GM23338 (cell line): ENCODE data around the gene NDUFS6. TPM values are rescaled to one million over a fixed set of nuclear protein-coding genes. Genes with fewer than 3 reads are reported as not detected.

ENCODE experiments used
- ATAC-seq: fragments of 200-7000 bp; cut with Tn5 transposase; 3 replicates; pipeline ENCODE4 v1.9.1; 2020
- DNase-seq: peaks from one replicate; pipeline ENCODE4 v3.0.0-alpha.2; 2015; ENCODE audit warnings: low spot score
- H2AFZ ChIP-seq: fragments of 200-600 bp; sonication (generic); 2 replicates; pipeline ENCODE4 v1.8.0; 2016; ENCODE audit warnings: antibody characterized with exemption, mild to moderate bottlenecking, moderate library complexity
- H3F3A ChIP-seq: fragments of 200-600 bp; sonication (generic); replicated peaks from 2 replicates; pipeline ENCODE4 v1.8.0; 2017; ENCODE audit warnings: antibody characterized with exemption, mixed run types, low read depth
- H3K27ac ChIP-seq: fragments of 200-600 bp; sonication (generic); 2 replicates; pipeline ENCODE4 v1.6.1; 2016; ENCODE audit warnings: low read depth
- H3K27me3 ChIP-seq: fragments of 200-600 bp; sonication (generic); 2 replicates; pipeline ENCODE4 v1.8.0; 2016; ENCODE audit warnings: mild to moderate bottlenecking, mixed run types, moderate library complexity; ENCODE audit not compliant: insufficient read depth
- H3K36me3 ChIP-seq: fragments of 200-600 bp; sonication (generic); 2 replicates; pipeline ENCODE4 v1.8.0; 2016; ENCODE audit warnings: mild to moderate bottlenecking; ENCODE audit not compliant: insufficient read depth
- H3K4me1 ChIP-seq: fragments of 200-600 bp; sonication (generic); 2 replicates; pipeline ENCODE4 v1.8.0; 2016; ENCODE audit warnings: mild to moderate bottlenecking, moderate library complexity; ENCODE audit not compliant: insufficient read depth
- H3K4me2 ChIP-seq: fragments of 200-600 bp; sonication (generic); 2 replicates; pipeline ENCODE4 v1.7.1; 2017; ENCODE audit warnings: mixed run types
- H3K4me3 ChIP-seq: fragments of 200-600 bp; sonication (generic); 2 replicates; pipeline ENCODE4 v1.6.1; 2016; ENCODE audit warnings: mixed run types
- H3K79me2 ChIP-seq: fragments of 200-600 bp; sonication (generic); replicated peaks from 2 replicates; pipeline ENCODE4 v1.8.0; 2017; ENCODE audit warnings: mild to moderate bottlenecking; ENCODE audit not compliant: insufficient read depth
- H3K9me2 ChIP-seq: fragments of 200-600 bp; sonication (generic); 2 replicates; pipeline ENCODE4 v1.8.0; 2017; ENCODE audit not compliant: insufficient read depth
- H4K20me1 ChIP-seq: fragments of 200-600 bp; sonication (generic); replicated peaks from 2 replicates; pipeline ENCODE4 v1.8.0; 2017; ENCODE audit warnings: mild to moderate bottlenecking; ENCODE audit not compliant: insufficient read depth
- H3K27ac Mint-ChIP-seq: 2 replicates; pipeline ENCODE4 v1.8.0; 2020; ENCODE audit warnings: inconsistent platforms, mild to moderate bottlenecking, moderate library complexity, mixed read lengths
- H3K27me3 Mint-ChIP-seq: 3 replicates; pipeline ENCODE4 v1.8.0; 2022; ENCODE audit warnings: low read depth, mild to moderate bottlenecking, moderate library complexity, mixed read lengths, inconsistent platforms; ENCODE audit not compliant: insufficient read depth, poor library complexity
- H3K36me3 Mint-ChIP-seq: 3 replicates; pipeline ENCODE4 v1.8.0; 2021; ENCODE audit warnings: low read depth, mild to moderate bottlenecking, inconsistent platforms, moderate library complexity, mixed read lengths
- H3K4me1 Mint-ChIP-seq: 3 replicates; pipeline ENCODE4 v1.8.0; 2020; ENCODE audit warnings: mild to moderate bottlenecking, inconsistent platforms, mixed read lengths
- H3K4me3 Mint-ChIP-seq: 3 replicates; pipeline ENCODE4 v1.8.0; 2021; ENCODE audit warnings: moderate library complexity, mild to moderate bottlenecking, inconsistent platforms, mixed read lengths
- H3K9me3 Mint-ChIP-seq: 3 replicates; pipeline ENCODE4 v1.8.0; 2020; ENCODE audit warnings: moderate library complexity, mild to moderate bottlenecking, inconsistent platforms, mixed read lengths
- CREB1 ChIP-seq: fragments of 250-450 bp; sonication (Bioruptor Pico); IDR thresholded peaks from 2 replicates; pipeline ENCODE4 v1.5.0; 2020; ENCODE audit warnings: low read depth, mild to moderate bottlenecking, moderate library complexity
- CTCF ChIP-seq, 2 experiments: fragments of 200-600 bp in 1 of 2; sonication (generic) in 1 of 2; conservative IDR thresholded peaks; 2 replicates each; pipeline versions ENCODE4 v1.5.1 to v1.6.1; 2016 to 2017; ENCODE audit warnings: antibody characterized with exemption in 2 of 2, low read depth in 2 of 2, mild to moderate bottlenecking in 2 of 2, moderate library complexity in 1 of 2
- ETS1 ChIP-seq: IDR thresholded peaks from 2 replicates; pipeline ENCODE4 v1.6.1; 2016; ENCODE audit warnings: antibody characterized with exemption
- EZH2 ChIP-seq: fragments of 200-600 bp; sonication (generic); IDR thresholded peaks from one replicate; pipeline ENCODE4 v1.8.0; 2017; ENCODE audit warnings: antibody characterized with exemption, mild to moderate bottlenecking, low read depth; ENCODE audit not compliant: unreplicated experiment
- EZH2phosphoT487 ChIP-seq: fragments of 200-600 bp; sonication (generic); IDR thresholded peaks from one replicate; pipeline ENCODE4 v1.8.1; 2018; ENCODE audit warnings: antibody characterized with exemption; ENCODE audit not compliant: unreplicated experiment
- JUNB ChIP-seq: IDR thresholded peaks from one replicate; pipeline ENCODE4 v1.6.1; 2016; ENCODE audit warnings: antibody characterized with exemption; ENCODE audit not compliant: unreplicated experiment
- NANOG ChIP-seq: IDR thresholded peaks from 2 replicates; pipeline ENCODE4 v1.6.1; 2016; ENCODE audit warnings: antibody characterized with exemption, borderline replicate concordance
- POLR2AphosphoS5 ChIP-seq: IDR thresholded peaks from 2 replicates; pipeline ENCODE4 v1.6.1; 2016; ENCODE audit warnings: antibody characterized with exemption, low read depth
- REST ChIP-seq: IDR thresholded peaks from one replicate; pipeline ENCODE4 v1.6.1; 2018; ENCODE audit warnings: antibody characterized with exemption; ENCODE audit not compliant: unreplicated experiment
- STAT1 ChIP-seq: IDR thresholded peaks from one replicate; pipeline ENCODE4 v1.6.1; 2016; ENCODE audit warnings: antibody characterized with exemption; ENCODE audit not compliant: unreplicated experiment
- ZNF114 ChIP-seq: fragments of 250-450 bp; sonication (Bioruptor Pico); IDR thresholded peaks from 2 replicates; pipeline ENCODE4 v1.5.0; 2020; ENCODE audit warnings: mild to moderate bottlenecking, moderate library complexity
- ZNF331 ChIP-seq: fragments of 250-450 bp; sonication (Bioruptor Pico); IDR thresholded peaks from 2 replicates; pipeline ENCODE4 v1.5.0; 2020; ENCODE audit warnings: low read depth, mild to moderate bottlenecking, moderate library complexity
- ZNF462 ChIP-seq: fragments of 250-450 bp; sonication (Bioruptor Pico); IDR thresholded peaks from 2 replicates; pipeline ENCODE4 v1.5.0; 2020; ENCODE audit warnings: mild to moderate bottlenecking, moderate library complexity
- polyA plus RNA-seq: library from polyadenylated mRNA; unstranded; fragments of >200 nt; fragmentation: Nextera tagmentation; extraction: Ambion mirVana; gene quantifications from 2 replicates; pipeline ENCODE4 v1.2.1, GENCODE V29; 2016
- total RNA-seq: library from RNA; depleted of rRNA; stranded (reverse); fragments of >200 nt; shearing (Covaris generic); gene quantifications from 2 replicates; pipeline ENCODE4 v1.2.3, GENCODE V29; 2014

The NDUFS6 gene
- total and polyA plus RNA-seq, 2 experiments from 2014 or later, result 94.8 to 289 TPM

GRCh38 chr5:1860949-1861348, 59.7 kb downstream of the NDUFS6 start:
- no peaks in the 10 kb centered on the region for H3K4me1 ChIP-seq
- H2AFZ ChIP-seq, result no peak overlapping the region
- TF ChIP-seq ZNF462 (CRISPR knock-in tag), result no peak
- TF ChIP-seq STAT1, result no peak
- no peak for TF ChIP-seq ETS1
- TF ChIP-seq NANOG, result no peak
- no peak for TF ChIP-seq CTCF (conservative IDR thresholded peaks at IDR 0.05; ENCODE audit: low read depth in 2 of 2)
- no peak for TF ChIP-seq REST
- TF ChIP-seq POLR2AphosphoS5, result no peak
- no peak for TF ChIP-seq CREB1
- TF ChIP-seq EZH2, result no peak
- TF ChIP-seq EZH2phosphoT487, result no peak
- TF ChIP-seq ZNF114 (CRISPR knock-in tag), result no peak
- no peak for TF ChIP-seq ZNF331 (CRISPR knock-in tag)
- TF ChIP-seq JUNB, result no peak
- Mint-ChIP-seq H3K36me3 (no peaks in the 10 kb centered on the region), H3K9me3 (no peaks in the 10 kb centered on the region), H3K27me3 (peaks cover 5% of the 10 kb centered on the region), H3K4me1 (no peaks in the 10 kb centered on the region), H3K27ac (no peak overlapping the region), H3K4me3 (no peak overlapping the region)
- H3K27me3 ChIP-seq, result no peaks in the 10 kb centered on the region
- no peaks in the 10 kb centered on the region for H4K20me1 ChIP-seq
- no peak overlapping the region for H3K4me2 ChIP-seq
- ATAC-seq (no peak), DNase-seq (no peak)
- H3K9me2 ChIP-seq, result 0 out of 2 replicates have a peak, but pooled peaks cover 2% of the 10 kb centered on the region
- H3K79me2 ChIP-seq, result no peaks in the 10 kb centered on the region
- no peaks in the 10 kb centered on the region for H3F3A ChIP-seq
- H3K27ac ChIP-seq, result no peak overlapping the region
- H3K36me3 ChIP-seq, result no peaks in the 10 kb centered on the region
- no peak overlapping the region for H3K4me3 ChIP-seq
